CD4-positive, alpha-beta T cell (primary cell): ENCODE data around the gene NACC2. TPM values are rescaled to one million over a fixed set of nuclear protein-coding genes. Genes with fewer than 3 reads are reported as not detected.

Experiments
- ATAC-seq: fragments of 200-7000 bp; cut with Tn5 transposase; one replicate; pipeline ENCODE4 v1.10.0; 2022; ENCODE audit warnings: mild to moderate bottlenecking; ENCODE audit not compliant: poor library complexity
- CTCF ChIA-PET: fragments of 350-600 bp; sonication (Branson Sonifier 250); formaldehyde crosslinking; loops from one replicate; lab custom pipeline; 2021; ENCODE audit warnings: antibody characterized with exemption, inconsistent platforms; lab: Charles Lee
- POLR2A ChIA-PET: fragments of 350-600 bp; sonication (Branson Sonifier 250); formaldehyde crosslinking; loops from one replicate; lab custom pipeline; 2021; ENCODE audit warnings: antibody characterized with exemption, inconsistent platforms; lab: Charles Lee
- DNase-seq, 14 experiments: peaks; one replicate each; pipeline ENCODE4 v3.0.0-alpha.2; 2013 to 2020; ENCODE audit warnings: mixed read lengths in 2 of 14
- H3K27ac ChIP-seq, 2 donors: one replicate each; pipeline versions ENCODE4 v1.5.1 to v1.7.0; 2013; ENCODE audit warnings: low read length in 2 of 2, low read depth in 1 of 2, mild to moderate bottlenecking in 1 of 2
- H3K27me3 ChIP-seq, 2 experiments: 1 replicate in 1 of 2; 2 replicates in 1 of 2; pipeline versions ENCODE4 v1.6.1 to v1.7.0; 2013; ENCODE audit warnings: low read length in 2 of 2, control low read depth in 1 of 2, mild to moderate bottlenecking in 1 of 2, moderate library complexity in 1 of 2; ENCODE audit not compliant: insufficient read depth in 2 of 2, control insufficient read depth in 1 of 2
- H3K36me3 ChIP-seq: one replicate; pipeline ENCODE4 v1.6.1; 2013; ENCODE audit warnings: low read length, control low read depth; ENCODE audit not compliant: insufficient read depth
- H3K4me1 ChIP-seq: one replicate; pipeline ENCODE4 v1.6.1; 2013; ENCODE audit warnings: low read length, control low read depth; ENCODE audit not compliant: insufficient read depth
- H3K4me3 ChIP-seq: one replicate; pipeline ENCODE4 v1.5.1; 2013; ENCODE audit warnings: mild to moderate bottlenecking, low read length, moderate library complexity
- H3K9me3 ChIP-seq, 2 experiments: 1 replicate in 1 of 2; 2 replicates in 1 of 2; pipeline versions ENCODE4 v1.6.1 to v1.7.0; 2013; ENCODE audit warnings: low read length in 2 of 2, mild to moderate bottlenecking in 2 of 2, control low read depth in 1 of 2, moderate library complexity in 1 of 2; ENCODE audit not compliant: control insufficient read depth in 1 of 2, insufficient read depth in 1 of 2
- H3K27ac Mint-ChIP-seq: one replicate; pipeline ENCODE4 v1.8.0; 2020; ENCODE audit warnings: mixed read lengths
- H3K27me3 Mint-ChIP-seq: one replicate; pipeline ENCODE4 v1.8.0; 2021; ENCODE audit warnings: mixed read lengths
- H3K36me3 Mint-ChIP-seq: one replicate; pipeline ENCODE4 v1.8.0; 2021; ENCODE audit warnings: low read depth, mixed read lengths
- H3K4me1 Mint-ChIP-seq: one replicate; pipeline ENCODE4 v1.8.0; 2021; ENCODE audit warnings: low read depth, mixed read lengths
- H3K4me3 Mint-ChIP-seq: one replicate; pipeline ENCODE4 v1.8.0; 2020; ENCODE audit warnings: mild to moderate bottlenecking, mixed read lengths
- H3K9me3 Mint-ChIP-seq: one replicate; pipeline ENCODE4 v1.8.0; 2020; ENCODE audit warnings: mixed read lengths
- intact Hi-C, 2 experiments: fragments of 100-400 bp; cut with DNase I in 1 of 2; cut with micrococcal nuclease in 1 of 2; formaldehyde crosslinking; loops; one replicate each; pipeline versions ENCODE4 v1.15.1 to v1.9.0; 2023 to 2025; cut with DNase I, micrococcal nuclease
- total RNA-seq, 174 experiments: library from RNA in 2 of 174; stranded (reverse) in 2 of 174; gene quantifications; one replicate each; pipeline ENCODE4 v1.2.3 and lab custom pipeline; 2021 to 2026
- TF ChIP-seq, protein P1 (sequence below): fragments of 200-600 bp; IDR thresholded peaks from one replicate; pipeline ENCODE4 v1.8.0; 2022; ENCODE audit warnings: antibody characterized with exemption, mild to moderate bottlenecking

NACC2 gene
- total RNA-seq, 2 experiments from 2014 or later, result 2.1 to 2.7 TPM

DNA sequence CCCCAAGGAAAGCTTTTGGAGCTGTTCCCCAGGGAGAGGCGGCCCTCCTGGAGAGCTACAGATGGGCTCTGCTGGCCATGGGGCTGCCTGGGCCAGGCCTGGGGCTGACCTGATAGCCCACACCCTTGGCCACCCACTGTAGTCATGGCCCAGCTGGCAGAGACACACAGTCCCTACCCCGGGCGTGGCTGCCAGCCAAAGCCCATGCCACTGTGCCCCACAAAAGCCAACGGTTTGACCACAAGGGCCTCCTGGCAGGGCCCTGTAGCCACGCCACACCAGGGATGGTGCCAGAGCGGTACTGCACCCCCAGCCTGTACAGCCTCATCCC, 15.2 kb downstream of the NACC2 start:
- Mint-ChIP-seq H3K4me3 (no peak overlapping the region), H3K9me3 (no peaks in the 10 kb centered on the region), H3K36me3 (no peaks in the 10 kb centered on the region), H3K4me1 (peaks cover 12% of the 10 kb centered on the region), H3K27ac (no peak overlapping the region), H3K27me3 (no peaks in the 10 kb centered on the region)
- DNase-seq, result no peak
- CTCF ChIA-PET, result no interaction called here
- POLR2A ChIA-PET, result no interaction called here
- Histone ChIP-seq H3K36me3 (peaks cover under 1% of the 10 kb centered on the region), H3K4me3 (no peak overlapping the region), H3K9me3 (no peaks in the 10 kb centered on the region), H3K4me1 (peaks cover 35% of the 10 kb centered on the region), H3K27me3 (no peaks in the 10 kb centered on the region), H3K27ac (no peak overlapping the region)
- TF ChIP-seq, protein P1, sequence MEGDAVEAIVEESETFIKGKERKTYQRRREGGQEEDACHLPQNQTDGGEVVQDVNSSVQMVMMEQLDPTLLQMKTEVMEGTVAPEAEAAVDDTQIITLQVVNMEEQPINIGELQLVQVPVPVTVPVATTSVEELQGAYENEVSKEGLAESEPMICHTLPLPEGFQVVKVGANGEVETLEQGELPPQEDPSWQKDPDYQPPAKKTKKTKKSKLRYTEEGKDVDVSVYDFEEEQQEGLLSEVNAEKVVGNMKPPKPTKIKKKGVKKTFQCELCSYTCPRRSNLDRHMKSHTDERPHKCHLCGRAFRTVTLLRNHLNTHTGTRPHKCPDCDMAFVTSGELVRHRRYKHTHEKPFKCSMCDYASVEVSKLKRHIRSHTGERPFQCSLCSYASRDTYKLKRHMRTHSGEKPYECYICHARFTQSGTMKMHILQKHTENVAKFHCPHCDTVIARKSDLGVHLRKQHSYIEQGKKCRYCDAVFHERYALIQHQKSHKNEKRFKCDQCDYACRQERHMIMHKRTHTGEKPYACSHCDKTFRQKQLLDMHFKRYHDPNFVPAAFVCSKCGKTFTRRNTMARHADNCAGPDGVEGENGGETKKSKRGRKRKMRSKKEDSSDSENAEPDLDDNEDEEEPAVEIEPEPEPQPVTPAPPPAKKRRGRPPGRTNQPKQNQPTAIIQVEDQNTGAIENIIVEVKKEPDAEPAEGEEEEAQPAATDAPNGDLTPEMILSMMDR, result no peak
- intact Hi-C loops, result no loop called here
- no peak for ATAC-seq

- TF ChIP-seq, protein P1, result no peak
- no peaks in the 10 kb centered on the region for H3K9me3 Mint-ChIP-seq
- H3K27ac Mint-ChIP-seq, result no peak overlapping the region
- H3K27me3 ChIP-seq, result no peaks in the 10 kb centered on the region
- DNase-seq (peak in 2 of 14 experiments; percentile 17 to 21), ATAC-seq (no peak)
- no peaks in the 10 kb centered on the region for H3K36me3 Mint-ChIP-seq
- H3K4me1 ChIP-seq, result peaks cover 31% of the 10 kb centered on the region
- peaks cover 9% of the 10 kb centered on the region for H3K4me1 Mint-ChIP-seq
- H3K4me3 Mint-ChIP-seq, result no peak overlapping the region
- no peak overlapping the region for H3K27ac ChIP-seq
- no peak overlapping the region for H3K4me3 ChIP-seq
- ChIA-PET CTCF (no interaction called here), POLR2A (no interaction called here)
- H3K9me3 ChIP-seq, result no peaks in the 10 kb centered on the region
- no peaks in the 10 kb centered on the region for H3K27me3 Mint-ChIP-seq
- peaks cover 3% of the 10 kb centered on the region for H3K36me3 ChIP-seq
- intact Hi-C loops, result no loop called here
These were observed 15.7 kb downstream of the NACC2 start for GRCh38 chr9:136079211-136079915.

DNA sequence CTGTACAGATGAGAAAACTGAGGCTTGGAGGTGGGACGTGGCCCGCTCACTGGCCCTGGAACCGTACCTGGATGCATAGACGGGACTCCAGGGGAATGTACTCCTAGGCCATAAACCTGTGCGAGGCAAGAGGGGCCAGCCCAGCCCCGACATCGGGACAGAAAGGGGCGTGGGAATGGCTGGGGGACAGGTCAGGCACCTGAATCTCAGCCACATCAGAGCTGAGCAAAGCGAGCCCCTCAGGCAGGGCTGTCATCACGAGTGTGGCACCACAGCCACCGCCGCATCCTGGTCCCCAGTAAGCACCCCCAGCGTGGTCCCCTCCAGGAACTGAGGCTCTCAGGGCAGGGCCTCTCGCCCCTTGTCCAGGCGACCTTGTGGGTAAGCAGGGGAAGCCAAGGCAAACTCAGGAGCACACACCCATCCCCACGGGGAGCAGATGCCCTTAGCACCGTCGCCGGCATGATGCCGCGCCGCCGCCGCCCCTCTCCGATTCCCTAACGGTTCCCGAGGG, 16.5 kb downstream of the NACC2 start:
- H3K36me3 ChIP-seq, result peaks cover 3% of the 10 kb centered on the region
- ChIA-PET POLR2A (no interaction called here), CTCF (interaction anchor here (0.9 kb wide), 1 partner anchor 11 kb away, joined by 3 read pairs; no protein-coding TSS in a partner anchor)
- intact Hi-C loops, result no loop called here
- H3K4me1 ChIP-seq, result peaks cover 30% of the 10 kb centered on the region
- TF ChIP-seq, protein P1, result no peak
- Mint-ChIP-seq H3K27me3 (no peaks in the 10 kb centered on the region), H3K36me3 (no peaks in the 10 kb centered on the region), H3K4me3 (no peak overlapping the region), H3K27ac (no peak overlapping the region), H3K9me3 (no peaks in the 10 kb centered on the region), H3K4me1 (peaks cover 8% of the 10 kb centered on the region)
- ATAC-seq, result no peak
- H3K27me3 ChIP-seq, result no peaks in the 10 kb centered on the region
- DNase-seq, result no peak
- H3K27ac ChIP-seq, result no peak overlapping the region
- no peaks in the 10 kb centered on the region for H3K9me3 ChIP-seq
- no peak overlapping the region for H3K4me3 ChIP-seq
